MM.1S (cell line): ENCODE data around the gene DENND1A.

Experiments used
- DNase-seq: peaks from one replicate; pipeline ENCODE4 v3.0.0-alpha.2; 2015
- H2AFZ ChIP-seq: fragments of 300-600 bp; sonication (generic); 2 replicates; pipeline ENCODE4 v1.6.0; 2016; ENCODE audit warnings: antibody characterized with exemption, low read length
- H3F3A ChIP-seq: fragments of 300-600 bp; sonication (generic); 2 replicates; pipeline ENCODE4 v1.6.1; 2016; ENCODE audit warnings: mild to moderate bottlenecking, antibody characterized with exemption, low read length, moderate library complexity, mixed read lengths; ENCODE audit not compliant: insufficient read depth
- H3K27ac ChIP-seq: fragments of 300-600 bp; sonication (generic); 2 replicates; pipeline ENCODE4 v1.5.1; 2016; ENCODE audit warnings: mild to moderate bottlenecking, low read length
- H3K27me3 ChIP-seq: fragments of 300-600 bp; sonication (generic); replicated peaks from 2 replicates; pipeline ENCODE4 v1.6.0; 2016; ENCODE audit warnings: low read length; ENCODE audit not compliant: insufficient read depth
- H3K36me3 ChIP-seq: fragments of 300-600 bp; sonication (generic); replicated peaks from 2 replicates; pipeline ENCODE4 v1.6.1; 2016; ENCODE audit warnings: mild to moderate bottlenecking, low read length, mixed read lengths; ENCODE audit not compliant: insufficient read depth
- H3K4me1 ChIP-seq: fragments of 300-600 bp; sonication (generic); 2 replicates; pipeline ENCODE4 v1.6.1; 2016; ENCODE audit warnings: low read length, mixed read lengths
- H3K4me2 ChIP-seq: fragments of 300-600 bp; sonication (generic); 2 replicates; pipeline ENCODE4 v1.6.0; 2016; ENCODE audit warnings: low read depth, low read length
- H3K4me3 ChIP-seq: fragments of 300-600 bp; sonication (generic); 2 replicates; pipeline ENCODE4 v1.5.1; 2016; ENCODE audit warnings: low read length, mixed read lengths
- H3K79me2 ChIP-seq: fragments of 300-600 bp; sonication (generic); 2 replicates; pipeline ENCODE4 v1.6.1; 2016; ENCODE audit warnings: mixed run types, low read length, mixed read lengths
- H3K9ac ChIP-seq: fragments of 300-600 bp; sonication (generic); 2 replicates; pipeline ENCODE4 v1.6.1; 2016; ENCODE audit warnings: low read length, mixed read lengths
- H3K9me2 ChIP-seq: fragments of 300-600 bp; sonication (generic); replicated peaks from 2 replicates; pipeline ENCODE4 v1.6.1; 2016; ENCODE audit warnings: mild to moderate bottlenecking, low read length, mixed read lengths; ENCODE audit not compliant: insufficient read depth
- H3K9me3 ChIP-seq: fragments of 300-600 bp; sonication (generic); replicated peaks from 2 replicates; pipeline ENCODE4 v1.6.1; 2016; ENCODE audit warnings: mild to moderate bottlenecking, low read length, mixed read lengths; ENCODE audit not compliant: insufficient read depth
- H4K20me1 ChIP-seq: fragments of 300-600 bp; sonication (generic); 2 replicates; pipeline ENCODE4 v1.6.1; 2016; ENCODE audit warnings: mild to moderate bottlenecking, low read length, moderate library complexity, mixed read lengths; ENCODE audit not compliant: insufficient read depth
- EZH2 ChIP-seq: fragments of 300-600 bp; sonication (generic); optimal IDR thresholded peaks from 2 replicates; pipeline ENCODE3; 2017; ENCODE audit warnings: low read depth, mild to moderate bottlenecking, antibody characterized with exemption, low read length, mixed read lengths
- EZH2phosphoT487 ChIP-seq: fragments of 300-600 bp; sonication (generic); IDR thresholded peaks from 2 replicates; pipeline ENCODE4 v1.6.1; 2018; ENCODE audit warnings: antibody characterized with exemption, low read length
- TF ChIP-seq, protein P1 (sequence below): fragments of 300-600 bp; sonication (generic); IDR thresholded peaks from 2 replicates; pipeline ENCODE4 v1.5.1; 2016; ENCODE audit warnings: antibody characterized with exemption, low read length, mixed read lengths

Gene DENND1A

DNA sequence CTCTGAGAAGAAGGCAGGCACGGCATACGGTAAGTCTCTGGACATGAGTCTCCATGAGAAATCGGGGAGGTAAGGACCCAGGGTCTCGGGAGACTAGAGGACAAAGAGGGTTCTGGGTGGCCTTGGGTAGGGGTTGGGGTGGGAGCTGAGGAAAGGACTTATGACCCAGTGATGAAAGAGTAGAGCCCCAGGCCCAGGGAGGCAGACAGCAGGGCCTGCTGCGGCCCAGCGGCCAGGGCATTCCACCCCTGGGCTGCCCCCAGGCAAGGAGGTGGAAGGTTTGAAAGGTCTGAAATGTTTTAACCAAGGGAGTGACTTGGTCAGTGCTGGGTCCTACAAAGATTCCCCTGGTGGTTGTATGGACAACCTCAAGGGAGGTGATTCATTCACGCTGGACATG is 484.8 kb downstream of the DENND1A start:
- Histone ChIP-seq H3K79me2 (no peaks in the 10 kb centered on the region), H3K27me3 (no peaks in the 10 kb centered on the region), H3K4me1 (no peaks in the 10 kb centered on the region), H3K4me3 (no peak overlapping the region), H2AFZ (no peak overlapping the region), H3K9me3 (no peaks in the 10 kb centered on the region), H3K27ac (no peak overlapping the region), H3K9me2 (no peaks in the 10 kb centered on the region), H3F3A (no peaks in the 10 kb centered on the region), H3K4me2 (no peak overlapping the region), H3K36me3 (no peaks in the 10 kb centered on the region), H3K9ac (no peak overlapping the region), H4K20me1 (no peaks in the 10 kb centered on the region)
- DNase-seq, result no peak
- TF ChIP-seq EZH2 (no peak), EZH2phosphoT487 (no peak)
- TF ChIP-seq, protein P1, sequence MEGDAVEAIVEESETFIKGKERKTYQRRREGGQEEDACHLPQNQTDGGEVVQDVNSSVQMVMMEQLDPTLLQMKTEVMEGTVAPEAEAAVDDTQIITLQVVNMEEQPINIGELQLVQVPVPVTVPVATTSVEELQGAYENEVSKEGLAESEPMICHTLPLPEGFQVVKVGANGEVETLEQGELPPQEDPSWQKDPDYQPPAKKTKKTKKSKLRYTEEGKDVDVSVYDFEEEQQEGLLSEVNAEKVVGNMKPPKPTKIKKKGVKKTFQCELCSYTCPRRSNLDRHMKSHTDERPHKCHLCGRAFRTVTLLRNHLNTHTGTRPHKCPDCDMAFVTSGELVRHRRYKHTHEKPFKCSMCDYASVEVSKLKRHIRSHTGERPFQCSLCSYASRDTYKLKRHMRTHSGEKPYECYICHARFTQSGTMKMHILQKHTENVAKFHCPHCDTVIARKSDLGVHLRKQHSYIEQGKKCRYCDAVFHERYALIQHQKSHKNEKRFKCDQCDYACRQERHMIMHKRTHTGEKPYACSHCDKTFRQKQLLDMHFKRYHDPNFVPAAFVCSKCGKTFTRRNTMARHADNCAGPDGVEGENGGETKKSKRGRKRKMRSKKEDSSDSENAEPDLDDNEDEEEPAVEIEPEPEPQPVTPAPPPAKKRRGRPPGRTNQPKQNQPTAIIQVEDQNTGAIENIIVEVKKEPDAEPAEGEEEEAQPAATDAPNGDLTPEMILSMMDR, result no peak

DNA sequence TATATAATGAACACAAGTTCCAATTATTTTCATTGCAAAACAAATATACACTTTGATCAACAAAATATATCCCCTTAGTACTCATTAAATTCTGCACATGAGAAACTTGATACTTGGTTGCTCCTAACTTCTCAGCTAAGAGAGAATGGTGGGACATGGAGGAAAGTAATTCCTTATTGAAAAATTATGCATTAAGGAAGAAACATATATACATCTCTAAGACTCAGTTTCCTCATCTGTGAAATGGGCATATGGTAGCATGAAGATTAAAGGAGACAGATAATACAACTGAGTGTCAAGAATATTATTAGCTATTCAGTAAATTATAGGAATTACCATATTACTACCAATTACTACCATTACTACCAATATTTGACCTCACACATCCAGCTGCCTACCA is 488.2 kb downstream of the DENND1A start:
- DNase-seq, result no peak
- no peaks in the 10 kb centered on the region for H3K4me1 ChIP-seq
- TF ChIP-seq EZH2phosphoT487 (no peak), EZH2 (no peak)
- TF ChIP-seq, protein P1, result no peak
- no peak overlapping the region for H3K4me2 ChIP-seq
- no peaks in the 10 kb centered on the region for H4K20me1 ChIP-seq
- no peak overlapping the region for H3K9ac ChIP-seq
- no peaks in the 10 kb centered on the region for H3K36me3 ChIP-seq
- no peak overlapping the region for H3K4me3 ChIP-seq
- H3K9me3 ChIP-seq, result no peaks in the 10 kb centered on the region
- no peak overlapping the region for H2AFZ ChIP-seq
- H3F3A ChIP-seq, result no peaks in the 10 kb centered on the region
- H3K9me2 ChIP-seq, result no peaks in the 10 kb centered on the region
- H3K27ac ChIP-seq, result no peak overlapping the region
- H3K79me2 ChIP-seq, result no peaks in the 10 kb centered on the region
- no peaks in the 10 kb centered on the region for H3K27me3 ChIP-seq

DNA sequence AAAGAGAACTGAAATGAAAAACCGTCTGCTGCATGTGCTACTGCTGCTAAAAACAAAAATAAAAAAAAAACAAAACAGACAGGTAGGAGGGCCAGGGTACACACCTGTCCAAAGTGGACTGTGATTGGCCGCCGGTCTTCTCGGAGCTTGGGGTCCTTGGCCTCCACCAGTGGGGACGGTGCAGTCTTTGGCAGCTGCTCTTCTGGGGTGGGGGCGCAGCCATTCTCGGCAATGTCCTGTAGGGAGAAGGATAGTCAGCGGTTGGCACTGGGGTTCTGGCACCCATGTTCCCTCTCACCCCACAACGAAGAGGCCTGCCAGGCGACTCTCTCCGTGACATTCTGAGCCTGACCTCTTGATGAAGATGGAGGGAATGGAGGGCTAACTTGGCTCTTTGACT is 489.7 kb downstream of the DENND1A start:
- Histone ChIP-seq H3K27me3 (no peaks in the 10 kb centered on the region), H3K9ac (no peak overlapping the region), H3K36me3 (no peaks in the 10 kb centered on the region), H3K4me1 (no peaks in the 10 kb centered on the region), H2AFZ (no peak overlapping the region), H3K4me2 (no peak overlapping the region), H3K9me3 (no peaks in the 10 kb centered on the region), H3K27ac (no peak overlapping the region), H3K4me3 (no peak overlapping the region), H3F3A (no peaks in the 10 kb centered on the region; the same call in 1 of the 2 replicates), H4K20me1 (no peaks in the 10 kb centered on the region), H3K9me2 (no peaks in the 10 kb centered on the region), H3K79me2 (no peaks in the 10 kb centered on the region)
- TF ChIP-seq EZH2 (no peak), EZH2phosphoT487 (no peak)
- TF ChIP-seq, protein P1, result no peak
- no peak for DNase-seq

DNA sequence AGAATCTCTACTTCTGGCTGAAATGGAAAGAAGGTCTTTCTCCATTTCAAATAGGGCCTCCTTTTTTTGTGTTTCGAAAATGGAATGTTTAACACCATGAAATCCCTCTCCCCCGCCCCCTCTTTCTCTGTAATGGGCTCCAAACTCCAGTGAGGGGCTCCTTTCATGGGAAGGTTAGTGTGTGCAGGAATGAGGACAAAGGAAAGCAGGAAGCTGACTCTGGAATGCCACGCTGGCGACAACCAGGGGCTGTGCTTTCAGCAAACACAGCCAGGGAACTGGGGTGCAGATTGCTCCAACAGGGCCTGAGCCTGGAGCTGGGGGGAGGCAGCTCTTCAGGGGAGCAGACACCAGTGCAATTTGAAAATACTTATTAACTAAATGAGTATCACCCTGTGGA is 491.1 kb downstream of the DENND1A start:
- Histone ChIP-seq H3K9ac (no peak overlapping the region), H3K9me3 (no peaks in the 10 kb centered on the region), H4K20me1 (no peaks in the 10 kb centered on the region), H3K36me3 (no peaks in the 10 kb centered on the region), H3K79me2 (no peaks in the 10 kb centered on the region), H3K27me3 (no peaks in the 10 kb centered on the region), H3K9me2 (no peaks in the 10 kb centered on the region), H3K4me1 (no peaks in the 10 kb centered on the region), H3K4me2 (no peak overlapping the region), H2AFZ (no peak overlapping the region), H3F3A (no peaks in the 10 kb centered on the region; the same call in 1 of the 2 replicates), H3K4me3 (no peak overlapping the region), H3K27ac (no peak overlapping the region)
- DNase-seq, result no peak
- TF ChIP-seq, protein P1, result no peak
- no peak for TF ChIP-seq EZH2
- no peak for TF ChIP-seq EZH2phosphoT487
